Breast epithelium (tissue), 3 donors: Measurements from ENCODE around the gene MUC2.

Experiments used
- CTCF ChIP-seq, 3 donors: fragments of 450-650 bp; IDR thresholded peaks; one replicate each; pipeline ENCODE4 v1.5.1; 2016 to 2017; ENCODE audit warnings: antibody characterized with exemption in 3 of 3, mild to moderate bottlenecking in 3 of 3, moderate library complexity in 3 of 3
- POLR2A ChIP-seq: fragments of 450-650 bp; IDR thresholded peaks from one replicate; pipeline ENCODE4 v1.6.1; 2016; ENCODE audit warnings: antibody characterized with exemption, mild to moderate bottlenecking, moderate library complexity
- POLR2AphosphoS5 ChIP-seq, 3 donors: sonication (generic); formaldehyde crosslinking; IDR thresholded peaks; one replicate each; pipeline ENCODE4 v1.6.1; 2017; ENCODE audit warnings: antibody characterized with exemption in 3 of 3

DNA sequence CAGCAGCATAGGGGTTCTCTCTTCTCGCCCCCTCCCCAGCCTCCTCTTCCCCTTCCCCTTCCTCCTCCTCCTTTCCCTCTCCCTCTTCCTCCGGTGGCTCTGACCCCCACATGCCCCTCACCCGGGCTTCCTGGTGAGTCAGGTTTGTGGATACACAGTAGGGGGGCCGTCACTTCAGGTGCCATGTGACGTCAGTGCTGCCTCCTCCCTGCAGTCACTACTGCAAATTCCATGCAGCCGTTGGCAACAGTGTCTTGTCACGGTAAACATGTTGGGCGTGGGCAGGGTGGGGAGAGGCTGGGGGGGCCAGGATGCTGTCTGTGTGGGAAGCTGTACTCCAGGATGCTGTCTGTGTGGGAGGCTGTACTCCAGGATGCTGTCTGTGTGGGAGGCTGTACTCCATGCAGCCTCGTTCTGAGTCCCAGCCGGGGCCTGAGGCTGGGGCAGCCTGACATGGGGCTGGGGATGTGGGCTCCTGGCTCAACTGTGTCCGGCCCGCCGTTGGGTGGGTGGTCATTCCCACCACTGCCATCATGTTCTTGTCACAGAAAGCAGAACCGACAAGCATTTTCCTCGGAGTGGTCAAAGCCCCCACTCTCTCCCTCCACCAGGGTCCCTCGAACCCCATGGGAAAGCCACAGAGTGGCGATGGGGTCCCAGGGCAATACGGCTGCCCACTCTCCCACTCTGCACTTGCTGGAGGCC lies 2.4 kb upstream of the MUC2 start:
- TF ChIP-seq CTCF (IDR thresholded peaks at IDR 0.05) (no peak), POLR2AphosphoS5 (IDR thresholded peaks at IDR 0.05) (no peak), POLR2A (no peak)
